Measurements from ENCODE around the gene YY1AP1. TPM values are rescaled to one million over a fixed set of nuclear protein-coding genes. Genes with fewer than 3 reads are reported as not detected.
A peak's percentile ranks its signal among the peaks of the same experiment; 100 is the strongest.

YY1AP1 gene, protein sequence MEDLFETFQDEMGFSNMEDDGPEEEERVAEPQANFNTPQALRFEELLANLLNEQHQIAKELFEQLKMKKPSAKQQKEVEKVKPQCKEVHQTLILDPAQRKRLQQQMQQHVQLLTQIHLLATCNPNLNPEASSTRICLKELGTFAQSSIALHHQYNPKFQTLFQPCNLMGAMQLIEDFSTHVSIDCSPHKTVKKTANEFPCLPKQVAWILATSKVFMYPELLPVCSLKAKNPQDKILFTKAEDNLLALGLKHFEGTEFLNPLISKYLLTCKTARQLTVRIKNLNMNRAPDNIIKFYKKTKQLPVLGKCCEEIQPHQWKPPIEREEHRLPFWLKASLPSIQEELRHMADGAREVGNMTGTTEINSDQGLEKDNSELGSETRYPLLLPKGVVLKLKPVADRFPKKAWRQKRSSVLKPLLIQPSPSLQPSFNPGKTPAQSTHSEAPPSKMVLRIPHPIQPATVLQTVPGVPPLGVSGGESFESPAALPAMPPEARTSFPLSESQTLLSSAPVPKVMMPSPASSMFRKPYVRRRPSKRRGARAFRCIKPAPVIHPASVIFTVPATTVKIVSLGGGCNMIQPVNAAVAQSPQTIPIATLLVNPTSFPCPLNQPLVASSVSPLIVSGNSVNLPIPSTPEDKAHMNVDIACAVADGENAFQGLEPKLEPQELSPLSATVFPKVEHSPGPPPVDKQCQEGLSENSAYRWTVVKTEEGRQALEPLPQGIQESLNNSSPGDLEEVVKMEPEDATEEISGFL
- 100 to 1,000 TPM; 115 to 133 (median 115) TPM for total RNA-seq
- 119 TPM for total RNA-seq (2013)

GRCh38 chr1:155688324-155689080 is at the start of gene YY1AP1:
TSS of gene YY1AP1 (minus strand) at chr1:155688774. CDS start at chr1:155680436, 8,338 bp downstream.
- peaks cover 6% of the 10 kb centered on the region for H3K9me3 ChIP-seq (ENCODE audit: control insufficient read depth, insufficient read depth, low read length)
- peak within 1 kb of the TSS; percentile 99 for H3K27ac ChIP-seq (ENCODE audit: low read length)
- peak within 1 kb of the TSS; percentile 92 to 97 for H3K27ac Mint-ChIP-seq
- peak within 1 kb of the TSS; percentile 98 for H3K4me3 Mint-ChIP-seq
- H3K4me1 ChIP-seq (ENCODE audit: control insufficient read depth, insufficient read depth, low read length) = peaks cover 23% of the 10 kb centered on the region
- ATAC-seq (peak; percentile 80 to 94 (median 85)), DNase-seq (peak; percentile 92 to 94)
- peaks cover 18% of the 10 kb centered on the region for H3K36me3 Mint-ChIP-seq
- TF ChIP-seq, protein P1, sequence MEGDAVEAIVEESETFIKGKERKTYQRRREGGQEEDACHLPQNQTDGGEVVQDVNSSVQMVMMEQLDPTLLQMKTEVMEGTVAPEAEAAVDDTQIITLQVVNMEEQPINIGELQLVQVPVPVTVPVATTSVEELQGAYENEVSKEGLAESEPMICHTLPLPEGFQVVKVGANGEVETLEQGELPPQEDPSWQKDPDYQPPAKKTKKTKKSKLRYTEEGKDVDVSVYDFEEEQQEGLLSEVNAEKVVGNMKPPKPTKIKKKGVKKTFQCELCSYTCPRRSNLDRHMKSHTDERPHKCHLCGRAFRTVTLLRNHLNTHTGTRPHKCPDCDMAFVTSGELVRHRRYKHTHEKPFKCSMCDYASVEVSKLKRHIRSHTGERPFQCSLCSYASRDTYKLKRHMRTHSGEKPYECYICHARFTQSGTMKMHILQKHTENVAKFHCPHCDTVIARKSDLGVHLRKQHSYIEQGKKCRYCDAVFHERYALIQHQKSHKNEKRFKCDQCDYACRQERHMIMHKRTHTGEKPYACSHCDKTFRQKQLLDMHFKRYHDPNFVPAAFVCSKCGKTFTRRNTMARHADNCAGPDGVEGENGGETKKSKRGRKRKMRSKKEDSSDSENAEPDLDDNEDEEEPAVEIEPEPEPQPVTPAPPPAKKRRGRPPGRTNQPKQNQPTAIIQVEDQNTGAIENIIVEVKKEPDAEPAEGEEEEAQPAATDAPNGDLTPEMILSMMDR (IDR thresholded peaks at IDR 0.05) = no peak
- no peaks in the 10 kb centered on the region for H3K27me3 ChIP-seq (ENCODE audit: control insufficient read depth, insufficient read depth, low read length)
- H3K36me3 ChIP-seq (ENCODE audit: control insufficient read depth, insufficient read depth, low read length) = peaks cover 9% of the 10 kb centered on the region
- H3K27me3 Mint-ChIP-seq (ENCODE audit: low read depth in 2 of 2) = no peaks in the 10 kb centered on the region
- H3K9me3 Mint-ChIP-seq = no peaks in the 10 kb centered on the region
- peaks cover 39 to 68% of the 10 kb centered on the region in 2 donors for H3K4me1 Mint-ChIP-seq
- H3K4me3 ChIP-seq (ENCODE audit: low read length) = peak within 1 kb of the TSS; percentile 98
- intact Hi-C loops (cut with micrococcal nuclease) = no loop called here
- WGBS (ENCODE audit: insufficient coverage) = under 1% methylated on average over 81 of the region's 81 CpGs

GRCh38 chr1:155729031-155729898 is 40.7 kb upstream of the YY1AP1 start:
- no peaks in the 10 kb centered on the region for H3K4me1 ChIP-seq (ENCODE audit: control insufficient read depth, insufficient read depth, low read length)
- no peaks in the 10 kb centered on the region for H3K27me3 ChIP-seq (ENCODE audit: control insufficient read depth, insufficient read depth, low read length)
- peaks cover 2% of the 10 kb centered on the region for H3K36me3 Mint-ChIP-seq
- no peaks in the 10 kb centered on the region for H3K27me3 Mint-ChIP-seq (ENCODE audit: low read depth in 2 of 2)
- peak in 2 of 3 donors; percentile 34 to 47 for ATAC-seq
- 82% methylated on average over 11 of the region's 12 CpGs for WGBS (ENCODE audit: insufficient coverage)
- H3K4me3 Mint-ChIP-seq = no peak overlapping the region
- no peak overlapping the region for H3K4me3 ChIP-seq (ENCODE audit: low read length)
- H3K27ac Mint-ChIP-seq = no peak overlapping the region
- peak in 1 of 2 donors; percentile 62 for DNase-seq
- no peak overlapping the region for H3K27ac ChIP-seq (ENCODE audit: low read length)
- H3K36me3 ChIP-seq (ENCODE audit: control insufficient read depth, insufficient read depth, low read length) = peaks cover 40% of the 10 kb centered on the region
- TF ChIP-seq, protein P1 (IDR thresholded peaks at IDR 0.05) = peak; percentile 56
- H3K4me1 Mint-ChIP-seq = peaks cover 0 to 5% of the 10 kb centered on the region in 2 donors
- intact Hi-C loops (cut with micrococcal nuclease) = no loop called here
- H3K9me3 ChIP-seq (ENCODE audit: control insufficient read depth, insufficient read depth, low read length) = no peaks in the 10 kb centered on the region
- no peaks in the 10 kb centered on the region for H3K9me3 Mint-ChIP-seq

DNA sequence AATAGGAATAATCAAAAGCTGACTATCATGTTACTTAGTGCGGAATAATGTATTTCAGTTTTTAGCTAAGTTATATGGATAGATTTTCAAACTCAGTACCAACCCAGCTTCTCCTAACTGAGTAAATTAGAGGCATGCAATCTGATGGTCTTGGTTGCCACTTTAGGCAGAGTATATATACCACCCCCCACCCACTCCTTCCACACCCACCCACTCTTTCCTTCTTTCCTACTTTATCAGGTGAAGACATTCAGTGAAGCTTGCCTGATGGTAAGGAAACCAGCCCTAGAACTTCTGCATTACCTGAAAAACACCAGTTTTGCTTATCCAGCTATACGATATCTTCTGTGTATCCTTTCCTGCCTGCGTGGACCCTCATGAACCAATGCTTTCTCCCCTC is 36.6 kb upstream of the YY1AP1 start:
- no peak overlapping the region for H3K27ac ChIP-seq (ENCODE audit: low read length)
- H3K36me3 ChIP-seq (ENCODE audit: control insufficient read depth, insufficient read depth, low read length) = peaks cover 19% of the 10 kb centered on the region
- no peaks in the 10 kb centered on the region for H3K27me3 ChIP-seq (ENCODE audit: control insufficient read depth, insufficient read depth, low read length)
- no peak for DNase-seq
- H3K9me3 ChIP-seq (ENCODE audit: control insufficient read depth, insufficient read depth, low read length) = no peaks in the 10 kb centered on the region
- no peak overlapping the region for H3K4me3 ChIP-seq (ENCODE audit: low read length)
- no peak overlapping the region for H3K4me3 Mint-ChIP-seq
- H3K9me3 Mint-ChIP-seq = no peaks in the 10 kb centered on the region
- 100% methylated on average over 2 of the region's 3 CpGs for WGBS (ENCODE audit: insufficient coverage)
- TF ChIP-seq, protein P1 (IDR thresholded peaks at IDR 0.05) = no peak
- ATAC-seq = no peak
- intact Hi-C loops (cut with micrococcal nuclease) = no loop called here
- no peaks in the 10 kb centered on the region for H3K4me1 ChIP-seq (ENCODE audit: control insufficient read depth, insufficient read depth, low read length)
- H3K27ac Mint-ChIP-seq = no peak overlapping the region
- H3K36me3 Mint-ChIP-seq = no peaks in the 10 kb centered on the region
- H3K27me3 Mint-ChIP-seq (ENCODE audit: low read depth in 2 of 2) = no peaks in the 10 kb centered on the region
- peaks cover 0 to 5% of the 10 kb centered on the region in 2 donors for H3K4me1 Mint-ChIP-seq

Data from natural killer cell (primary cell).